DMS 273 (cell line): ENCODE data around the gene DSC2.
A peak's percentile ranks its signal among the peaks of the same experiment; 100 is the strongest.
"Not testable (repeated sequence)": the region's sequence is repeated elsewhere in the genome, so short reads cannot be mapped to it uniquely, and the experiment has no call there.

ENCODE experiments used
- DNase-seq: peaks from one replicate; lab custom pipeline; 2025; ENCODE audit not compliant: unreplicated experiment; lab: John Stamatoyannopoulos, UW

Gene DSC2

DNA sequence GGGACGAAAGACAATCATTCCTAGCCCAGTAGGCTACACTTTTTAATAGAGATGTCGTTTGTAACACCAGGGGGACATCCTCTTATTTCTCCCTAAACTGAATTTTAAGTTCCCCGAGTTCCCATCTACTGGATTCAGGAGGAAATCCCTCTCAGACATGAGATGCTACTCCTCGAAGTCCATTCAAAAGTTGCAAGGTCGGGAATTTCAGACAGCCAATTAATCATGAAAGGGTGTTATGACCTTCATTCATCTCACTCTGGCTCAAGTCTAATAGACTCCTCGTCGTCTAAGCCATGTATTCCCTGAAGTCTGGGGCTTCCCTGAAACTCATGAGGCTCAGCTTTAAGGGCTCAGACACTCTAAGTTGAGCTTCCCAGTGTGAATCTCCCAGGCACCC is 58.5 kb downstream of the DSC2 start:
- DNase-seq, result no peak

DNA sequence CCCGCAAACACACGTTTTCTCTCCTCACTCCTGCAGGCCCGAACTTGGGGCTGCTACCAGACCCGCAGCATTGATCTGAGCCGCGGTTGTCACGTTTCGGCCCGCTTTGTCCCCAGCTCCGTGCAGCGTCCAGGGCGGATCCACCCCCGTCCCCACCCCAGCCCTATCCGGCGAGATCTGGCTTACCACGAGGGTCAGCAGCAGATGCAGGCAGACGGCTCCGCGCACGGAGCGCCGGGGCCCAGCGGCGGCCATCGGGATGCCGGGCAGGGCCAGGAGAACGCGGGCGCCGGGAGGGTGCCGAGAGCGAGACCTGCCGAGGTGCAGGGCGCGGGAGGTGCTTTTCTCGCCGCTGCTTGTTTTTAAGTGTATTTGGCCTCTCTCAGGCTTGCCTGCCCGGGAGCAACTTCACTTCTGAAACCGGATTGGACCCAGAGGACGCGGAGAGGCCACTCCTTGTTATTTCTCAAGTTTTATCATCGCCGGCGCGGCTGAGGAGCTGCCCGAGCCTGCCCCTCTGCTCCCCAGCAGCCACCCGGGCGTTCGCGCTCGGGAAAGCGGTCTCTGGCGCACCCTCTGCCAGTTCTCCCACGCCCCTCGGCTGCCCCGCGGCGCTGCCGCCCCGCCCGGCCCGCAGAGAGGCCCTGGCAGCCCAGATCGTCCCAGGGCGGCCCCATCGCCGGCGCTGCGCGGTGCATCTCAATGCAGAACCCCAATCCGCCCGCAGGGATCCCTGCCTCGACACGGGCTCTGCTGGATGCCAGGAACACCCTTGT is 59.6 kb downstream of the DSC2 start, which contains the start of gene DSC3:
TSS of gene DSC3 (minus strand) at position 337 of the 776 bp plus-strand sequence. CDS start at position 255, 82 bp downstream.
- peak; percentile 24 for DNase-seq

DNA sequence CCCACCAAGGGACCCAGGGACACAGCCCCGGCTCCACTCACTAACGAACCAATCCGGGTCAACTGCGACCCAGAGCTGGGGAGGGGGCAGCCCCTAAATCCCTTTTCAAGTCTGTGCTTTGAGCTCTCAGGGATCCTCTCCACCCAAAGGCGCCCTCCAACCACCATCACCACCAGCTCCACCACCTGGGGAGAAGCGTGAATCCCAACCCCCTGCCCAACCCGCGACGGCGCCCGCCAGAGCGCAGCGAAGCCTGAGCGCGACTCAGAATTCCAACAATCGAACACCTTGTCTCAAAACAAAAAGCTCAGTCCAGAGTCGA is 60.2 kb downstream of the DSC2 start:
- DNase-seq, result no peak

DNA sequence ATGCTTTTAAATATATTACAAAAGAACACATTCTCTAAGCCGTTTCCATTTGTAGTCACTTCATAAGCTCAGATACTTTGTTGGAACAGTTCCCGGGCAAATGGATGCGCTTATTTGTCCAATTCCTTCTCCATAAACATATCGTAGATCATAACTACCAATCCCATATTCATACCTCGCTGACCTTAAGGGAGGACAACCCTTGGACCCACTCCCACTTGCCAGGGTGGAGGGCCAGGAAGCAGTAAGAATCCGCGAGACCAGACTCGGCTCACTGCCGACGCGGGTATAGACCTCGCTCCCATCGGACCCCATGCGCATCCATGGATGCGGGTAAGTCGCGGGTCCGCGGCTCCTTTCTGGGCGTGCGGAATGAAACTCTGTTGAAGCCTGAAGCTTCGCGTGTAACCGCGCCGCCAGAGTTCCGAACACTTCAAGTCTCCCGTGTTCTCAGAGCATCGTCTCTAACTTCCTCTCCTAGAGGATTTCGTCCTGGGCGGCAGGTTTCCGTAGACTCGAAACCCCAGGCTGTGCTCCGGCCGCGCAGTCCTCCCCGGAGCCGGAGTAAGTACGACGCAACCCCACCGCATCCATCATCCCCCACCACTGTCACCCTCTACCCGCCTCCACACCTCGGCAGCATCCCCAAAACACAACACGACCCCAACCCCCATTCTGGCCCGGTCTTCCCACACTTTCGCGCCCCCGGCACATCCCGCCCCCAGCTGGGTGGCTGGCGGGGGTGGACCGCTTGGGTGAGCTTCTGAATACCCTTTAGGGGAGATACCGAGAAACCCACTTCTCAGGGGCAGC is 60.7 kb downstream of the DSC2 start:
- peak; percentile 6 for DNase-seq

DNA sequence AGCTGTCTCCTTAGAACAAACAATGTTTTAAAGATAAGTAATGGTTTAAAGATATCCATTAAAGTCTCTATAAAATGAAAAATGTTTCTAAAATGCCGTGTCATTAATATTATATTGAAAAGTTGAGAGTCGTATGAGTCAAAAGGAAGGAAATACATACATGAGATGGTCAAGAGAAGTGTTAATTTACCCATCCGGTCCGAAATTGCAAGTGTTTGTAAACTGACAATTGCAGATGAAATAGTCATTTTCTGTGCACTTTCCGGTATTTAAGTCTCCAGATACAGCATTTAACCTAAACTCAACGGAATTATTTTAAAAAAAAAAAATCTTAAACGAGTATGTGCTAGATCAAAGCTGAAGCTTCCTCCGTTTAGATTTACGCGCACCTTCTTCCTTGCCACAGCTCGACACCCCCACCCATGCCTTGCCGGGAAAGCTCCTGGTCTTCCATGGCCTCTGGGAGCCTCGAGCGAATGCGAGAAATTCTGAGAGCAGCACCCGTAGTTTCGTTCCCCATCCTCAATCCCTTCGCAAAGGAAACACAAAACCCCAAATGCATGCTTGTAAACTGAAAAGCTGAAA is 61.4 kb downstream of the DSC2 start:
- DNase-seq, result no peak

DNA sequence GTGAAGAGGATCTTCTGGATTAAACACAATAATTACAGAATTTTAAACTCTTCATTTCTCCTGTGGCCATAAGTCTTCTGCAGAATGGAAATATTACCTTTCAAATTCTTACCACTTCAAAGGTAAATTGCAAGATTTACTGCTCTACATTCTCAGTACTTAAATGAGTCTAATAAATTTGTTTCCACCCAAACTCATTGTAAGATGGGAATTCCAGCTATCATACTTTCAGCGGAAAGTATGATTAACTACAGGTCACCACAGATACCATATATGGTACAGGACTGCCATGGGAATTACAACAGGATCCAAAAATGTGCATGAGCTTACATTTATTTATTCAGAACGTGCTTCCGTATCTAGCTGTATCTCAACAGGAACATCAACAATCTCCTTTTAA is 62.8 kb downstream of the DSC2 start:
- DNase-seq, result no peak

DNA sequence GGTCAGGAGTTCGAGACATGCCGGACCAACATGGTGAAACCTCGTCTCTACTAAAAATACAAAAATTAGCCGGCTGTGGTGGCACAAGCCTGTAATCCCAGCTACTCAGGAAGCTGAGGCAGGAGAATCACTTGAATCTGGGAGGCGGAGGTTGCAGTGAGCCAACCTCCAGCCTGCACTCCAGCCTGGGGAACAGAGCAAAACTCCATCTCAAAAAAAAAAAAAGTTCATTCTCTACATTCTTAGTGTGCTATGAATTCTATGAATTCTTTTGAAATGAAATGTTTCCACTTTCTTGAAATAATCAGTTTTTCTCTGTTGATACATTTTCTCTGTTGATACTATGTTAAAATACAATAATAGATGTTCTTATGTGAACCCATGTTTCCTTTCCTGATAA is 64.5 kb downstream of the DSC2 start:
- not testable (repeated sequence) for DNase-seq

DNA sequence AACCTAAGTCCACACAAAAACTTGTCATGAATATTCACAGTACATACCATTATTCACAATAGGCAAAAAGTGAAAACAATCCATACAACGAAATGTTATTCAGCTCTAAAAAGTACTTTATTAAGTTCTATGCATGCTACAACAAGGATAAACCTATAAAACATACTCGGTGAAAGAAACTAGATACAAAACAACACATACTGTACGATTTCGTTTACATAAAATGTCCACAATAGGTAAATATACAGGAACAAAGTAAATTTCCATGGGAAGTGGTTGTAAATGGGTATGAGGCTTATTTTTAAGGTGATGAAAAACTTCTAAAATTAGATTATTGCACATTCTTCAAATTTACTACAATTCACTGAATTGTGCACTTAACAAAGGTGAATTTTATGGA is 67.7 kb downstream of the DSC2 start:
- no peak for DNase-seq

DNA sequence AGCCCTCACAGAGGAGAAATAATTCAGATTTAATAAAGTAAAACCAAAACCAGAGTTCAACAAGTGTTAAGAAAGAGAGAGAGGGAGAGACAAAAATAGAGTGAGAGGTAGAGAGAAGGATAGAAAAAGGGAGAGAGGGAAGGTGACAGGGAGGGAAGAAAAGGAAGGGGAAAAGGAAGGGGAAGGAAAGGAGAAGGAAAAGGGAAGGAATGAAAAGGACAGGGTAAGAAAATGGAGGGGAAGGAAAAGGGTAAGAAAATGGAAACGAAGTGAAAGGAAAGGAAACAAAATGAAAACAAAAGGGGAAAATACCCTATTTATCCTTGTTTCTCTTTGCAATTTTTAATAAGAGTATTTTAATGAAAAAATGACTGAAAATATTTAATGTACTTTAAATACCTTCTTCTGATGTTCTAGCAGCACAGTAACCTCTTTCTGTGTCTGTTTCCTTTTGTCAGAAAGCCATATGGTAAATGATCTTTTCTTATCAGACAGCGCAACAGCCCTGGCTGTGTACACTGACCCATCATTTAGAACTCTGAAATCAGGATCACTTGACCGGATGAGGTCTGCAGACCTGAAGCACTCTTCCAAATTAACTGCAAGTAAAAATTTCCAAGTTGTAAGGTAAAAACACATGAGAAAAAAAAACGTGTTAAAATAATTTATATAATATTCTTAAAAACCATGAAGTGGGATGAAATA is 71.5 kb downstream of the DSC2 start:
- no peak for DNase-seq

DNA sequence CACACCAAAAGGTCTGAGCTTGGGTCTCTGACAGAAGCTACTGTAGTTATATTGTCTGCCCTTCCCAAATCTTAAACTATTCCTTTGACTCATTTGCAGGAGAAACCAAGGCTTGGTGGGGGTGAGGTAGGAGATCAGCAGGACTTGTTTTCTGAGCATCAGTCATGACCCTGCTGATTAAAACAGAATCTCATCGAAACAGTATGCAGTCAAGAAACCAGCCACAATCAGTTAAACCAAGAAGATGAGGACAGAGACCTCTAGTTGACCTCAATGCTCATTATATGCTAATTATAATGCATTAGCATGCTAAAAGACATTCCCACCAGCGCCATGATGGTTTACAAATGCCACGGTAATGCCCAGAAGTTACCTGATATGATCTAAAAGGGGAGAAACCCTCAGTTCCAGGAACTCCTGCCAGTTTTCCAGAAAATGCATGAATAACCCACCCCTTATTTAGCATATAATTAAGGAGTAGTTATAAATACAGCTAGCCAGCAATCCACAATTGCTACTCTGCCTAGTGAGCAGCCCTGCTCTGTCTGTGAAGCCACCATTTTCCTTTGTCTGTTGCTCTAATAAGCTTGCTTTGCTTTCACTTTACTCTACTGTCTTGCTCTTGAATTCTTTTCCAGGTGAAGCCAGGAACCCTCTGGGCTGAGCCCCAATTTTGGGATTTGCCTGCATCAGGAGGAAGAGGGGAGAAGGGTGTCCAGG is 86.3 kb downstream of the DSC2 start:
- no peak for DNase-seq

DNA sequence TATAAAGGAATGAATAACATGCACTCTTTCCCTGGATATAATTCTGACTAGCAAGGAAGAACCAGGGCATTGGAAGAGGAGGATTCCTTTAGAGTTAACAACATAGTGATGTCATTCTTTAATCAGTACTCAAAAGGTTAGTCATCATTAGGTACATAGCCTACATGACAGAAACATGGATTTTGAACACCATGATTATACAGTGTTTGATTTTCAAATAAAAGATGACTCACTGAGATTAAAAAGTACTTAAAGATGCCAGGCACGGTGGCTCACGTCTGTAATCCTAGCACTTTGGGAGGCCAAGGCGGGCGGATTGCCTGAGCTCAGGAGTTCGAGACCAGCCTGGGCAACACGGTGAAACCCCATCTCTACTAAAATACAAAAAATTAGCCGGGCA is 90.8 kb downstream of the DSC2 start:
- not testable (repeated sequence) for DNase-seq

DNA sequence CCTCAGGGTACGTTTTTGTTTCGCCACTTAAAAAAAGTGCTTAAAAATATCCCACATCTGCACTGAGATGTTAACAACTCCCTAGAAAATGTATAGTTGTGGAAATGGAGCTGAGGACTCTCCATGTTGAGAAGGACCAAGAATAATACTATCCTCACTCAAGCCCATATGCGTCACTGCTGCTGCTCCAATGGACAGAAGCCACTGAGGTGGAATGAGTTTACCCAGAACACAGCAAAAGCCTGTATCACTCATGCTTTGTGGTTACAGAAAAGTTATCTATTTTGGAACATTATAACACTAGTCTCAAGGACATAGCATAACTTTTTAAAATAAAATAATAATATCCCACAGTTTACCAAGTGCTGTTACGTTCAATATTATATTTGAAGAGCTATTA is 91.6 kb downstream of the DSC2 start:
- DNase-seq, result no peak
